Memory B cell (primary cell): ENCODE measurements around the gene OTOA.
A peak's percentile ranks its signal among the peaks of the same experiment; 100 is the strongest.
"Not testable (repeated sequence)": the region's sequence is repeated elsewhere in the genome, so short reads cannot be mapped to it uniquely, and the experiment has no call there.

Source experiments
- ATAC-seq: fragments of 150-1000 bp; cut with Tn5 transposase; 2 replicates; pipeline ENCODE4 v1.10.0; 2021; ENCODE audit warnings: low read depth, mild to moderate bottlenecking, moderate library complexity
- DNase-seq, 2 donors: peaks; one replicate each; pipeline ENCODE4 v3.0.0; 2022; ENCODE audit warnings: low spot score in 2 of 2
- H3K27ac Mint-ChIP-seq: one replicate; pipeline ENCODE4 v1.8.0; 2022; ENCODE audit warnings: mild to moderate bottlenecking, moderate library complexity, mixed read lengths
- H3K27me3 Mint-ChIP-seq: one replicate; pipeline ENCODE4 v1.8.0; 2022; ENCODE audit warnings: mixed read lengths
- H3K36me3 Mint-ChIP-seq: one replicate; pipeline ENCODE4 v1.8.0; 2022; ENCODE audit warnings: mild to moderate bottlenecking, mixed read lengths
- H3K4me1 Mint-ChIP-seq: one replicate; pipeline ENCODE4 v1.8.0; 2022; ENCODE audit warnings: mixed read lengths
- H3K4me3 Mint-ChIP-seq: one replicate; pipeline ENCODE4 v1.8.0; 2022; ENCODE audit warnings: mild to moderate bottlenecking, moderate library complexity, mixed read lengths
- H3K9me3 Mint-ChIP-seq: one replicate; pipeline ENCODE4 v1.8.0; 2022; ENCODE audit warnings: mixed read lengths

OTOA gene

GRCh38 chr16:21647562-21648164 is 16.1 kb upstream of the OTOA start:
- no peaks in the 10 kb centered on the region for H3K36me3 Mint-ChIP-seq

GRCh38 chr16:21649826-21650406 is 13.9 kb upstream of the OTOA start:
- DNase-seq, H3K4me3 Mint-ChIP-seq, H3K9me3 Mint-ChIP-seq, ATAC-seq, H3K36me3 Mint-ChIP-seq, H3K27ac Mint-ChIP-seq, H3K27me3 Mint-ChIP-seq: not testable (repeated sequence)
- H3K4me1 Mint-ChIP-seq, result peaks cover 34% of the 10 kb centered on the region

More at GRCh38 chr16:21647562-21648164, 16.1 kb upstream of the OTOA start:
- peak overlapping the region; percentile 93 for H3K27ac Mint-ChIP-seq
- ATAC-seq (no peak), DNase-seq (no peak)
- H3K4me1 Mint-ChIP-seq, result peaks cover 42% of the 10 kb centered on the region
- H3K27me3 Mint-ChIP-seq, result no peaks in the 10 kb centered on the region
- no peak overlapping the region for H3K4me3 Mint-ChIP-seq
- H3K9me3 Mint-ChIP-seq, result no peaks in the 10 kb centered on the region

GRCh38 chr16:21650521-21650920 is 13.2 kb upstream of the OTOA start:
- peaks cover 33% of the 10 kb centered on the region for H3K4me1 Mint-ChIP-seq
- no peaks in the 10 kb centered on the region for H3K9me3 Mint-ChIP-seq
- no peaks in the 10 kb centered on the region for H3K27me3 Mint-ChIP-seq
- no peak for ATAC-seq
- H3K4me3 Mint-ChIP-seq, result no peak overlapping the region
- peaks cover 4% of the 10 kb centered on the region for H3K36me3 Mint-ChIP-seq
- no peak for DNase-seq
- H3K27ac Mint-ChIP-seq, result no peak overlapping the region

- ATAC-seq, result no peak
Measured at GRCh38 chr16:21651515-21651914, 12.3 kb upstream of the OTOA start.

GRCh38 chr16:21652453-21652852 is 11.3 kb upstream of the OTOA start, which contains the start of gene IGSF6:
IGSF6 (minus strand) TSS chr16:21652608; CDS start chr16:21652598, 10 bp downstream.
- Mint-ChIP-seq H3K4me1 (peaks cover 31% of the 10 kb centered on the region), H3K27ac (no peak within 1 kb of the TSS), H3K9me3 (no peaks in the 10 kb centered on the region), H3K27me3 (no peaks in the 10 kb centered on the region), H3K36me3 (peaks cover 7% of the 10 kb centered on the region), H3K4me3 (no peak within 1 kb of the TSS)
- DNase-seq (no peak), ATAC-seq (no peak)

More at GRCh38 chr16:21651515-21651914, 12.3 kb upstream of the OTOA start:
- Mint-ChIP-seq H3K27ac (no peak overlapping the region), H3K9me3 (no peaks in the 10 kb centered on the region), H3K36me3 (peaks cover 7% of the 10 kb centered on the region), H3K27me3 (no peaks in the 10 kb centered on the region), H3K4me3 (no peak overlapping the region), H3K4me1 (peaks cover 32% of the 10 kb centered on the region)
- no peak for DNase-seq

- no peak overlapping the region for H3K4me3 Mint-ChIP-seq
- H3K27ac Mint-ChIP-seq, result no peak overlapping the region
- H3K27me3 Mint-ChIP-seq, result no peaks in the 10 kb centered on the region
- ATAC-seq (no peak), DNase-seq (no peak)
- no peaks in the 10 kb centered on the region for H3K9me3 Mint-ChIP-seq
- peaks cover 34% of the 10 kb centered on the region for H3K4me1 Mint-ChIP-seq
- peaks cover 7% of the 10 kb centered on the region for H3K36me3 Mint-ChIP-seq
Measured at GRCh38 chr16:21653571-21653970, 10.2 kb upstream of the OTOA start.

GRCh38 chr16:21654466-21654865 is 9.3 kb upstream of the OTOA start:
- ATAC-seq (no peak), DNase-seq (no peak)
- H3K9me3 Mint-ChIP-seq, result no peaks in the 10 kb centered on the region
- peaks cover 34% of the 10 kb centered on the region for H3K4me1 Mint-ChIP-seq
- H3K27me3 Mint-ChIP-seq, result no peaks in the 10 kb centered on the region
- H3K27ac Mint-ChIP-seq, result no peak overlapping the region
- H3K36me3 Mint-ChIP-seq, result peaks cover 7% of the 10 kb centered on the region
- H3K4me3 Mint-ChIP-seq, result no peak overlapping the region

- H3K27me3 Mint-ChIP-seq, result no peaks in the 10 kb centered on the region
- no peaks in the 10 kb centered on the region for H3K9me3 Mint-ChIP-seq
- DNase-seq (no peak), ATAC-seq (no peak)
- no peak overlapping the region for H3K27ac Mint-ChIP-seq
- H3K36me3 Mint-ChIP-seq, result peaks cover 7% of the 10 kb centered on the region
- peaks cover 34% of the 10 kb centered on the region for H3K4me1 Mint-ChIP-seq
- H3K4me3 Mint-ChIP-seq, result no peak overlapping the region
Measured at GRCh38 chr16:21654881-21655280, 8.9 kb upstream of the OTOA start.

GRCh38 chr16:21656795-21657768 is 6.7 kb upstream of the OTOA start:
- no peaks in the 10 kb centered on the region for H3K9me3 Mint-ChIP-seq
- H3K36me3 Mint-ChIP-seq, result peaks cover 7% of the 10 kb centered on the region
- ATAC-seq, result peak; percentile 90
- peak overlapping the region; percentile 56 for H3K4me3 Mint-ChIP-seq
- no peaks in the 10 kb centered on the region for H3K27me3 Mint-ChIP-seq
- H3K27ac Mint-ChIP-seq, result peak overlapping the region; percentile 22
- peak; percentile 28 to 58 for DNase-seq
- H3K4me1 Mint-ChIP-seq, result peaks cover 33% of the 10 kb centered on the region

GRCh38 chr16:21659124-21659523 is 4.6 kb upstream of the OTOA start:
- H3K9me3 Mint-ChIP-seq, result no peaks in the 10 kb centered on the region
- ATAC-seq (no peak), DNase-seq (no peak)
- peaks cover 35% of the 10 kb centered on the region for H3K4me1 Mint-ChIP-seq
- H3K27ac Mint-ChIP-seq, result no peak overlapping the region
- H3K27me3 Mint-ChIP-seq, result no peaks in the 10 kb centered on the region
- peaks cover 7% of the 10 kb centered on the region for H3K36me3 Mint-ChIP-seq
- no peak overlapping the region for H3K4me3 Mint-ChIP-seq

- no peak overlapping the region for H3K27ac Mint-ChIP-seq
- H3K4me1 Mint-ChIP-seq, result peaks cover 16% of the 10 kb centered on the region
- ATAC-seq, result no peak
- no peak for DNase-seq
- no peaks in the 10 kb centered on the region for H3K9me3 Mint-ChIP-seq
- no peak overlapping the region for H3K4me3 Mint-ChIP-seq
- no peaks in the 10 kb centered on the region for H3K36me3 Mint-ChIP-seq
- peaks cover 1% of the 10 kb centered on the region for H3K27me3 Mint-ChIP-seq
Measured at GRCh38 chr16:21664801-21665492, 1.2 kb downstream of the OTOA start.

- ATAC-seq (no peak), DNase-seq (no peak)
- no peaks in the 10 kb centered on the region for H3K9me3 Mint-ChIP-seq
- no peak overlapping the region for H3K27ac Mint-ChIP-seq
- H3K27me3 Mint-ChIP-seq, result peaks cover 1% of the 10 kb centered on the region
- H3K36me3 Mint-ChIP-seq, result no peaks in the 10 kb centered on the region
- no peak overlapping the region for H3K4me3 Mint-ChIP-seq
- H3K4me1 Mint-ChIP-seq, result peaks cover 9% of the 10 kb centered on the region
Measured at GRCh38 chr16:21666772-21667171, 3.0 kb downstream of the OTOA start.

GRCh38 chr16:21667575-21667974 is 3.8 kb downstream of the OTOA start:
- H3K27ac Mint-ChIP-seq, result no peak overlapping the region
- no peak for ATAC-seq
- no peak overlapping the region for H3K4me3 Mint-ChIP-seq
- no peak for DNase-seq
- H3K27me3 Mint-ChIP-seq, result peaks cover 1% of the 10 kb centered on the region
- peaks cover 8% of the 10 kb centered on the region for H3K4me1 Mint-ChIP-seq
- H3K36me3 Mint-ChIP-seq, result no peaks in the 10 kb centered on the region
- no peaks in the 10 kb centered on the region for H3K9me3 Mint-ChIP-seq

- Mint-ChIP-seq H3K4me1 (no peaks in the 10 kb centered on the region), H3K27ac (no peak overlapping the region), H3K9me3 (peaks cover 2% of the 10 kb centered on the region), H3K4me3 (no peak overlapping the region), H3K36me3 (no peaks in the 10 kb centered on the region), H3K27me3 (peaks cover 3% of the 10 kb centered on the region)
- DNase-seq (no peak), ATAC-seq (no peak)
Measured at GRCh38 chr16:21673469-21673868, 9.7 kb downstream of the OTOA start.
